GM15510 (cell line): ENCODE measurements around the gene ABCA7.

Experiments
- POLR2A ChIP-seq: IDR thresholded peaks from 3 replicates; pipeline ENCODE4 v1.6.1; 2011; ENCODE audit warnings: borderline replicate concordance; ENCODE audit not compliant: insufficient read length; ENCODE audit errors: extremely low read depth

ABCA7 gene

DNA sequence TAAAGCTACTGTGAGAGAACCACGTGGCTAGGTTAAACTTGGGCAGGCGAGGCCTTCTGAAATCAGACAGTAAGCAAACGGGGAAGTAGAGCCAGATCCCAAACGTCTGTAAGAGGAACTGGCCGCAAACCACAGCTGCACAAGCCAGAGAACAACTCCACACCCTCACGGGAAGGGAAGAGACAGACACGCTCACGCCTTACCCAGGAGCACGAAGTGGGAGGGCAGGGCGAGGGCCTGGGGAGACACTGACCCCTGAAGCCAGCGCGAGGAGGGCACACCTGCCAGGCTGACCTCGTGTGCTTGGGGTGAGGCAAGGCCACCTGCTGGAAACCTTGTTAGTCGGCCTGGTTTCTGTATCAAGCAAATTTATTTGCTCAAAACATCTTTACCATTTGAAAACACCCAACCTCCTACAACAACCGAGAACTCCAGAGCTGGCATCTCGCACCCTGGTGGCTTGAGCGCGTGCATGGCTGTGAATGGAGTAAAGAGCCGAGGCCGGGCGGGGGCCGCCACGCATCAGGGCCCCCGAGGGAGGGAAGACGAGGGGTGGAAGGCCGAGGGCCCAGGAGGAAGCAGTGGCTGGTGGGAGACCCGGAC is 48.0 kb downstream of the ABCA7 start:
- peak; percentile 14 for TF ChIP-seq POLR2A

DNA sequence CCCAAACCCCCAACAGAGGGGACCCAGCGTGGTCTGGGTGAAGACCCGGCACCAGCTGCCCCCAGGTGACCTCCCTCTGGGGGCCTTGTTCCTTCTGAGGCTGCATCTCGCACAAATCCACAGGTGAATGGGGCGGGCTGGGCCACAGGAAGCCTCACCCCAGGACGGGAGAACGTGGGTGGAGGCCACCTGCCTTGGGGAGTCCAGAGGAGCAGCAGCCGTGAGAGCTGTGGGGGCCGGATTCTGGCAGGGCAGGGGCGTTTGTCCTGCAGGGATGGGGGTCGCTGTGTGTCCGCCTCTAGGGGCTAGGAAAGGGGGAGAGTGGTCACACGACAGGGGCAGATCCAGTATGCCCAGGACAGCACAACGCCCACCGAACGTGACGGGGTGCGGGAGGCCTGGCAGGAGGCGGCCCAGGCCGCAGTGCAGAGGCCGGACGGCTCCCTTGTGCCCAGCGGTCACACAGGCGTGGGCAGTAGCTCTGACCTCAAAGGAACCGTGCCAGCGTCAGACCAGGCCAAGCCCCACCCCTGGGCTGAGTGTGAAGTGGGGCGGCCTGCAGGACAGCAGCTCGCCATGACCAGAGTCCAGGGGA is 48.6 kb downstream of the ABCA7 start:
- TF ChIP-seq POLR2A, result peak; percentile 36

DNA sequence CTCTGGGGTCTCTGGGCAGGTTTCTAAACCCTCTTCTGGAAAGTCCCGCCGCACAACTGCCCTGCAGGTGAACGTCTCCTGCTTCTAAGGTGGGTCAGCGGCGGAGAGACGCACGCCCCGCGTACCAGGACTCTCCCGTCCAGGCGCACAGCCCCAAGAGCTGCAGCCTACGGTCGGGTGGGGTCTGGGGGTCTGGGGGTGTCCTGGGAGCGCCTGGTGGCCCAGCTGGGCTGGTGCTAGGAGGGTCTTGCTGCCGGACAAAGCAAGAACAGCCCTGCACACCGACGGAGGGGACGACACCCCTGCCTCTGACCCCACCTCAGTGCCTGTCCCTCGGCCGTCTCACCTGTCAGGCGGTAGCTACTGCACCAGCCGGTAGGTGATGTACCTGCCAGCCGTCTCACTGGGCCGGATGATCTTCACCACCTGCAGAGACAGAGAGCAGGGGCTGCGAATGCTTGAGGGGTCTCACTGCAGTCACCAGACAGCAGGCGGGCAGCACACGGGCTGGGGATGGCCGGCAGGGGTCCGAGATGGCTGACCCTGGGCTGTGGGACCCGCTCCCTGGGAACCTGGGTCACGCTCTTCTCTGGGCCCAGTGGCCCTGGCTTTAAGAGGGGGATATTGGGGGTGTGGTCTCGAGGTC is 49.3 kb downstream of the ABCA7 start:
- TF ChIP-seq POLR2A, result no peak

DNA sequence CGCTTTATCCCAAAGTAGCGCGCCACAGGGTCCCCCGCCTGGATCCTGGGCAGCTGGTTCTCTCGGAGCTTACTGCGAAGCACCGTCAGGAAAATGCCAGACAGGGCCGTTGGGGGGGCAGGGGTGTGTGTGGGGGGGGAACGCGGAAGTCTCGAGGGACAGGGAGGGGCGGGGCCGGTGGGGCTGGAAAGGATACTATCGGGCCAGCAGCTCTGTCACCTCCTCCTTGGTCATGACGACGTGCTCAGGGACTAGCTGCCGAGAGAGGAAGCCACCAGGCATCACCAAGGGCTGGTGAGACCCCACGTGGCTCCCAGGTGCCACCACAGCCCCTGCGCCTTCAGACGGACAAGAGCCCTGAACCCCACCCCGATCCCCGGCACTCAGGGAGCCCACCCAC is 50.0 kb downstream of the ABCA7 start:
- TF ChIP-seq POLR2A, result no peak

DNA sequence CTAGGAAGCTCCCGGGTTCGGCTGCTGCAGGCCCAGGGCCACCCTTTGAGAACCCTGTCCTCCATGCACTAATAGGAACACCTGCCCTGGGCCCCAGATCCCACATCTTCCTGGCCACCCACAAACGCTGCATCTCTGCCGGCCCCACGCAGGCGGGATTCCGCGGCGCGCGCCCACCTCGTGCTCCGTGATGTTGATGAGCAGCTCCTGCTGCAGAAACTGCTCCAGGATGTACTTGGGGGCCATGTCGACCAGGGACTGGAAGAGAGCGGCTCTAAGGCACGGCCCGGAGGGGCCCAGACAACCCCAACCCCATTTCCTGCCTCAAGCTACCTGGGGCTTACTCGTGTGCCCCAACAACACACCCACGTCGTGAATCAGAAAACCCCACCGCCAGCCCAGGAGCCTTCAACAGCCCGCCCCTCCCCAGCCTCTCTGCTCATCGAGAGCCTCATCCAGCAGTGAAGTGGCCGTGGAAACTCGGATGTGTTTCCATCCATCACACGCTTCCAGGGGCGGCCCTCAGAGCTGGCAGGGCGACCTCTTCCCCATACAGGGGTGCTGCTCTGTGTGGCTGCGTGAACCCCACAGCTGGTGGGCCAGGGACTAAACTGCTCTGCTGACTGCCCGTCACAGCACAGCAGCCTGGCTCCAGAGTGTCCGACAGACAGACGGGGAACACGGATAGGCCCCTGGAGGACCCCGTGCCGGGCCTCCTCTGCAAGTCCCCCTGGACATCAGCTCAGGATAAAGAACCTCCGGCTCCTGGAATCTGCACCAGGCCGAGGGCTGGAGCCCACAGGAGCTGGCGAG is 51.0 kb downstream of the ABCA7 start:
- TF ChIP-seq POLR2A, result no peak

DNA sequence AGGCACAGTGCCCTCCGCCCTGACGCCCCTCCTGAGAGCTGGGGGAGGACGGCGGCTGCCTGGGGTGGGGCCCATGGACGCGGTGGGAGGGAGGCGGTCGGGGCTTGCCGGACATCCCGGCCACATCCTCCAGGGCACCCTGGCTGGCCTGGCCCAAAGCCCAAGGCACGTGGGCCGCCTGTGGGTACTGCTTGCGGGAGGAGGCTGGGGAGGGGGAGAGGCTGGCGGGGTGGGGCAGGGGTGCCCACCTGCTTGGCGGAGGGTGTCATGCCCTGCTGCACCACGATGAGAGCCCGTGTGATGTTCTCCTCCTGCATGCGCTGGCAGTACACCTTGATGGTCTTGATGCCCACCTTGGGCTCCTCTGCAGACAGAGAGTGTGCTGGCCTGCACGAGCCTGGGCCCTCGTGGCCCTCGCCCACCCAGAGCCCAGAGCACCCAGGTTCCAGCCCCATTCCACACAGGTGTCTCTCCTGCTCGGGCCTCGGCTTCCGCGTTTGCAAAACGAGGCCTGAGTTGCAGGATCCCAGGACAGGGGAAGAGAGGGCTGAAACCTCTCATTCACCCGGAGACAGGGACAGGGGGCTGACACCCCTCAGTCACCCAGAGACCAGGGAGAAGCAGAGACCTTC is 51.8 kb downstream of the ABCA7 start:
- TF ChIP-seq POLR2A, result no peak

DNA sequence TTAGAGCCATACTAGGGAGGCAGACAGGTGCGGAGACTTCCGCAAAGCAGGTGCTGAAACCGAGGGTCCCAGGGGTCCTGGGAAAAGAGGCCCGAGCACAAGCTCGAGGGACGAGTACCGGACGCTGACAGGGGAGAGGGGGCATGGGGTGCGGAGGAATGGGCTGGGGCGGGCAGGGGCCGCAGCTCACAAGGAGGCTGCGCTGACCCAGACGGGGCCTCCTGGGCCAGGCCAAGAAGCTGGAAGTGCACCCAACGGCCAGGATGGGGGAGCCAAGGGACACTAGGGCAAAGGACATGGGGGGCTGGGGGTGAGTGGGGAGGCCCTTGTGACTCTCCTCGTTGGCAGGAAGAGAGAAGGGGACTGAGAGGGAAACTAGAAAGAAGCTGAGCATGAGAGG is 53.4 kb downstream of the ABCA7 start:
- TF ChIP-seq POLR2A, result no peak

DNA sequence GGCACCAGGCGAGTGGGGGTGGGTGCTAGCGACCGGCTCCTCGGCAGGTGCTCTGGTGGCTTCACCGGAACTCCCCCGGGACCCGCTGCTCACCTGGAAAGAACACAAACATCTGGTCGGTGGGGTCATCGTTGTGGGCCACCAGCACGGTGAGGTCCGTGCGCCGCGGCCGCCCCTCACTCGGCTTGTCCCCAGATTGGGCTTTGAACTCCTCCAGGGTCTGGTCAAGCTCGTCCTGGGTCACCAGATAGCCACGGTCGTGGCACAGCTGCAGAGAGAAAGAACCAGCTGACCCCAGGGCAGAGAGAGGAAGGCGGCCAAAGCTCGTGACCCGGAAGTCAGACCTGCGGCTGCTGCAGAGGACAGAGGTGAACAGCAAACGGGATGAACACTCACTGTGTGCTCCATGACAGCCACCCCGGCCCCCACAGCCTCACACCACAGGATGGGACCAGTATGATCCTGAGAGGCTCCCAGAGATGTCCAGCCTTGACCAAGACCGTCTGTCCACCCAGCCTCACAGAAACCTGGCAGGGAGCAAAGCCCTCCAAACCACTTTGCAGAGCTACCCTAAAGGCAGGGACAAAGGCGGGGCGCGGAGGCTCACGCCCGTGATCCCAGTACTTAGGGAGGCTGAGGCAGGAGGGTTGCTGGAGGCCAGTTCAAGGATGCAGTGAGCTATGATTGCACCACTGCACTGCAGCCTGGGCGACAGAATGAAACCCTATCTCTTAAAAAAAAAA is 54.1 kb downstream of the ABCA7 start:
- no peak for TF ChIP-seq POLR2A

DNA sequence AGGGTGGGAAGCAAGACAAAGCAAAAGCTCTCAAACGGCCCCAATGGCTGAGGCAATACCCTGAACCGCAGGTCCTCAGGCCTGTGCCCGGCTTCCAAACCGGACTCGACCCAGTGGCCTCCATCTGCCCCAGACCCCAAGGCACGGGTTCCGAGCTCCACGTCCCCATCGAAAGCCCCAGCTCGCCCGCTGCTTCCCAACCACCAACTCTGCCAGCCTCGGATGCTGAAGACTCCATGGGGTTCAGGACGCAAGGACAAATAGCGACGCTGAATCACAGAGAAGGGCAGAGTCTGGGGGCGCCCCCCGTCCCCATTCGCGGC is 54.7 kb downstream of the ABCA7 start:
- TF ChIP-seq POLR2A, result no peak

DNA sequence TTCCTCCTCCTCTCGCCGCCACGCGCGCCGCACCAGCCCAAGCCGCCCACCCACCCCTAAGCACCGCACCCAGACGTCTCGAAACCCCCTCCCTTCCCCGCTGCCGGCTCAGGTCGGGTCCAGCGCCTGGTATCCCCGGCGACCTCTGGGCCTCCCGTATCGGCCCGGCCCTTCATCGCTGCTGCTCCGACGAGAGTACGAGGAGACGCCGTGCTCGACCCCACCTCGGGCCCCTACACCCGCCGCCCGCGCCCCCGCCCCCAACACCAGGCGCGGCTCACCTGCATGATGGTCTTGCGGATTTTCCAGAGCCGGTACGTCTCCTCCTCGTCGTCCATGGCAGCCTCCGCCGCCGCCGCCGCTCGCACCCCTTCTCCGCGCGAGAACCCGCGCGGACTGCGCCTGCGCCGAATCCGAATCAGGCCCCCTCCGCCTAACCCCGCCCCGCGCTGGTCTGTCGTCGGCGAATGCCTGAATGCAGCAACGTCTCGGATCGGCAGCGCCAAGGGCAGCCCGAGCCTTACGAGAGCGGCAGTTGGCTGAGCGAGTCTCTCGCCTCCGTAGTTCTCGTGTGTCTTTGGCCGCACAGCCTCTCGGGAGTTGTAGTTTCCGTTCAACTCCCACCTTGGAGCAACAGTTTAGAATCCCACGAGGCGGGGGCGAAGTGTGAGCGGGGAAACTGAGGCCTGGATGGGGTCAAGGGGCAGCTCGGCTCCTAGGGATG is 55.2 kb downstream of the ABCA7 start, which contains the start of gene POLR2E:
Gene POLR2E (minus strand): TSS at position 398 of the 724 bp plus-strand sequence. CDS start 60 bp downstream, at position 338.
- TF ChIP-seq POLR2A, result peak; percentile 83

DNA sequence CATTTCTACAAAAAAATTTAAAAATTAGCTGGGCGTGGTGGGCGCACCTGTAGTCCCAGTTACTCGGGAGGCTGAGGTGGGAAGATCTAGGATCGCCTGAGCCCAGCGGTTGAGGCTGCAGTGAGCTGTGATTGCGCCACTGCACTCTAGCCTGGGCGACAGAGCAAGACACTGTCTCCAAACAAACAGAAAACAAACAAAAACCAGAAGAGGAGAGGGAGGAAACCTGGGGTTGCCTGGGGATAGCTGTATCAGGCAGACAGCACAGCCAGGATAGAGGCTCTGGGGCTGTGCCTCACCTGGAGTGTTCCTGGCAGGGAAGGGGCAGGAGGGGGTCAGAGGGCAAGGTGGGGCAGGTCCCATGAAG is 57.9 kb downstream of the ABCA7 start:
- no peak for TF ChIP-seq POLR2A

DNA sequence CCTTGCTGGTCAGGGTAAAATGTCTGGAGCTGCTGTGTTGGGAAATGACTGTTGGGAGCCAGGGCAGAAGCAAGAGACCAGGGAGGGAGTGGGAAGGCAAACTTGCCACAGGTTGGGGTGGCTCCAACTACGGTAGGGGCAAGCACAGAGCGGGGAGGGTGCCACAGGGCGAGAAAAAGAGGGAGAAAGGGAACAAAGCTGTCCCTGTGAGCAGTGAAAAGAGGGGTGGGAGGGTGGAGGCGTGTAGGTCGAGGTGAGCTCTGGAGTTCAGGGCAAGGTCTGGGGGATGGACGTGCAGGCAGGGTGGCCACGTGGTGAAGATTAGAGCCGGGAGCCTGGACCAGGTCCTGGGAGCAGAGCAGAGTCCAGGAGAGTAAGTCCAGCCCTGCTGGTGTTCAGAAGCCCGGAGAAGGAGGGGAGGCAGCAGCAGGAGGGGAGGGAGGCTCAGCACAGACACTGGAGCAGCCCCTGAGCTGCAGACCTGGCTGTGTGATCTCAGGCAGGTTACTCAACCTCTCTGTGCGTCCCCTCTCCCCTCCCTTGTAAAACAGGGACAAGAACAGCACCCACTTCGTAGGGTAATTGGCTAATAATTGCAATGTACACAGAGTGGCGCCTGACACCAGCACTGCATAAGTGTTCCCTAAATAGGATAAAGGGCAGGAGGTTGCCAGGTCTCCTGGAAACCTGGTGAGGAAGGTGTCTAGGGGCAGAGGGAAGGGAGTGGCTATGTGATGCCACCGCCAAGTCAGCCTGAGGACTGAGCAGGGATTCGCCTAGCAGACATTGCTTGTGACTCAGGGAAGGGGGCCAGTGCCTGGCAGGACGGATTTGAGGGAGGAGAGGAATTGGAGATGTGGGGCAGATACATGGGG is 58.5 kb downstream of the ABCA7 start:
- TF ChIP-seq POLR2A, result no peak

DNA sequence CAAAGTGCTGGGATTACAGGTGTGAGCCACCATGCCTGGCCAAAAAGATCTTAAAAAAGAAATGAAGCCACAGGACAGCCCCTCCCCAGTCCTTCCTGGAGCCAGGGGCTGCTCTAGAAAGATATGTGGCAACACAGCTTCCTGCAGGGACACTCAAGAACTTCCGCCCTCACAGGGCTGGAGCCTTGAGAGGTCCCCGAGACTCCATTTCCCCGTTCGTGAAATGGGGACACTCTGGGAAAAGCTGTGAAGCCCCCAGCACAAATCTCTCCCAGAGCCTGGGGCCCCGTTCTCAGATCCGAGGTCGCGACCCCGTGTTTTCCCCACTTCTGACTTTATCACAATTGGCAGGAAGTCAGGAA is 61.4 kb downstream of the ABCA7 start:
- no peak for TF ChIP-seq POLR2A
